GM21447 (cell line): ENCODE results near the gene CLDN3.

Source experiments
- ATAC-seq: cut with Tn5 transposase; IDR thresholded peaks from one replicate; pipeline ENCODE4 v1.9.1; 2021; ENCODE audit not compliant: unreplicated experiment

CLDN3 gene

GRCh38 chr7:73770860-73771670 lies 995 bp upstream of the CLDN3 start:
- no peak for ATAC-seq

GRCh38 chr7:73769481-73770001 lies 529 bp downstream of the CLDN3 start:
- ATAC-seq: no peak

DNA sequence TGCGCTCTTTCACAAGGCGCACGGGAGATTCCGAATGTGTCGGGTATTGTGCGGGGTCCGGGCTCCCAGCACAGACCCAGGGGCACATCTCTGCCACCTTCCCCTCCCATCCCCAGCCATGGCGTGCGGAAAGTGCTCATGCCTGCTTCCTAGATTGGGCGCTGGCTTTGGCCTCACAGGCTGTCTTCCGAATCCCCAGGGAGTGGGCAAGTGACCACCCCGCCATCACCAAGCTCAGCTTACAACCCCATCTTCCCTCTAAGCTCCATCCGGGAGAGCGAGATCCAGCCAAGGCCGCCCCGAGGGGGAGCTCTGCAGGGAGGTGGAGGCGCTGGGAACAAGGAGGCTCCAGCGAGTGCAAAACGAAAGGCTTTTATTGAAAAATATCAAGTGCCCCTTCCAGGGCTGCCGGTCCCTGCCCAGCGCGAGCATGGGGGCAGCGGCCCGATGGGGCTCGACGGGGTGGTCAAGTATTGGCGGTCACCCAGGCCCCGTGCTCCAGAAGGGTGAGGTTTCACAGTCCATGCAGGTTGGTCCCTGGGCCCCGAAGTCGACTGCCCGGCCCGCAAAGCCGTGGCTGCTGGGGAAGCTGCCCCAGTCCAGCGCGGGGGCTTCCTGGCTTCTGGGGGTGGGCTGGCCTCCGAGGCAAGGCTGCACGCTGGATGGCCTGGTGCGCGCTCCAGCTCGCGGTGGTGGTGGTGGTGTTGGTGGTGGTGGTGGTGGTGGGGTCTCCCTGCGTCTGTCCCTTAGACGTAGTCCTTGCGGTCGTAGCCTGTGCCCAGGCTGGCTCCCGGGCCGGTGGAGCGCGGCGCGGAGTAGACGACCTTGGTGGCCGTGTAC lies 1.2 kb downstream of the CLDN3 start:
- no peak for ATAC-seq

DNA sequence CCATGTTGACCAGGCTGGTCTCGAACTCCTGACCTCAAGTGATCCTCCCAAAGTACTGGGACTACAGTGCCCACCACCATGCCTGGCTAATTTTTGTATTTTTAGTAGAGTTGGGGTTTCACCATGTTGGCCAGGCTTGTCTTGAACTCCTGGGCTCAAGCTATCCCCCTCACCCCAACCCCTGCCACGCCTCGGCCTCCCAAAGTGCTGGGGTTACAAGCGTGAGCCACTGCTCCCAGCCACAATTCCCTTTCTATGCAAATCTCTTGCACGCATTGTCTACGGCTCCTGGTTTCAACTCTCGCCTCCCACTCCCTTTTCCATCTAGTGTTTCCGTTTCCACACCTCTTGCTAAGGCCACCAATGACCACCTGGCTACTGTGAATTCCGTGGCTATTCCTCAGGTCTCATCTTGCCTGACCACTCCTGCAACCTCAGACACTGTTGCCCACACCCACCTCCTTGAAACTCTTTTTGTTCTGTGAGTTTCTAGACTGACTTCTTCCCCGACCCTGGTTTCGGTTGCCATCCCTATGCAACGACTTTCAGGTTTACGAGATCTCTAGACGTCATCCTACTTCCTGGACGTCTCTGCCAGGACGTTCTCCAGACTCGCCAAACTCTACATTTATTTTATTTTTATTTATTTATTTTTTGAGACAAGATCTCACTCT lies 3.4 kb downstream of the CLDN3 start:
- ATAC-seq: no peak

DNA sequence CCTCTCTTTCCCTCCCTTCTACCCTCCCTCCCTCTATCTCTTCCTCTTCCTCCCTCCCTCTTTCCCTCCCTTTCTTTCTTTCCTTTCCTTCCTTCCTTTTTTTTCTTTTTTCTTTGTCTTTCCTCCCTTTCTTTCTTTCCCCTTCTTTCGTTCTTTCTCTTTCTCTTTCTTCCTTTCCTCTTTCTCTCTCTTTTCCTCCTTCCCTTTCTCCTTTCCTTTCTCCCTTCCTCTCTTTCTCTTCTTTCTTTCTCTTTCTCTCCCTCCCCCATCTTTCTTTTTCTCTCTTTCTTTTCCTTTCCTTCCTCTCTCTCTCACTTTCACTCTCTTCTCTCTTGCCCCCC lies 7.4 kb downstream of the CLDN3 start:
- no peak for ATAC-seq

- no peak for ATAC-seq
Measured at GRCh38 chr7:73761854-73762658, 8.0 kb downstream of the CLDN3 start.

- ATAC-seq: no peak
Measured at GRCh38 chr7:73758581-73759138, 11.4 kb downstream of the CLDN3 start.

DNA sequence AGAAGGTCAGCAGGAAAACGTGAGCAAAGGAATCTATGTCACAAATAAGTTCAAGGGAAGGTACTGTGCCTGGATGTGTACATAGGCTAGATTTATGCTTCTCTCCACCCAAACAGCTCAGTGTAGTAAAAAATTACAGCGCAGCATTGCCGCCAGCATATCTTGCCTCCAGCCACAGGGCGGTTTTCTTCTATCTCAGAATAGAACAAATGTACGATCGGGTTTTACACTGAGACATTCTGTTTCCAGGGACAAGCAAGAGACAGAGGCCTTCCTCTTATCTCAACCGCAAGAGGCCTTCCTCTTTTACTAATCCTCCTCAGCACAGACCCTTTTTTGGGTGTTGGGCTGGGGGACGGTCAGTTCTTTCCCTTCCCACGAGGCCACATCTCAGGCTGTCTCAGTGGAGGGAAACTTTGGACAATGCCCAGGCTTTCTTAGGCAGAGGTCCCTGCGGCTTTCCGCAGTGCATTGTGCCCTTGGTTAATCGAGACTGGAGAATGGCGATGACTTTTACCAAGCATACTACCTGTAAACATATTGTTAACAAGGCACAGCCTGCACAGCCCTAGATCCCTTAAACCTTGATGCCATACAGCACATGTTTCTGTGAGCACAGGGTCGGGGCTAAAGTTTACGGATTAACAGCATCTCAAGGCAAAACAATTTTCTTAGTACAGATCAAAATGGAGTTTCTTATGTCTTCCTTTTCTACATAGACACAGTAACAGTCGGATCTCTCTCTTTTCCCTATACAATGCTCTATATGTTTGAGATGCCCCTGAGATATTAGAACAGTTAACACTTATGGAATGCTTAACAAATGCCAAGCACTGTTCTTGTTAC lies 19.9 kb downstream of the CLDN3 start:
- ATAC-seq: no peak

GRCh38 chr7:73746378-73746777 lies 23.7 kb downstream of the CLDN3 start:
- no peak for ATAC-seq

- ATAC-seq: no peak
Measured at GRCh38 chr7:73742753-73743641, 27.1 kb downstream of the CLDN3 start.

DNA sequence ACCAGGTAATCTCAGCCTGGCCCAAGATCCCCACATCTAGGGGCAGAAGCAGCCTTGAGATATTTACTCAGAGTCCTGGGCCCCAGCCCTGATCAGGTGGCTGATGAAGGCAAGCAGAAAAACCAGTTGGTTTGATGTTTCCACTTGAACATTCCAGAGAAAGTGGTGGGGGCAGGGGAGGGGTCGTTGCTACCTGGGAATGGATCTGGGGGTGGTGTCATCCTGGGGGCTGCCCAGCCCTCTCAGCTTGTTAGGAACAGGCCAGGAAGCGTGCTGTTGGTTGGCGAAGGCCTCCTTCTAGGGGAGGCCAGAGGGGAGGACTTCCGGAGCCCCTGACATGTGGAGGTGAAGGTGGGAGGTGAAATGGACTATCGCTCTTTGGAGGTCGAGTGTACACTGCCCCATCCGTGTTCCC lies 27.7 kb downstream of the CLDN3 start:
- no peak for ATAC-seq

GRCh38 chr7:73741600-73741999 lies 28.5 kb downstream of the CLDN3 start:
- no peak for ATAC-seq

DNA sequence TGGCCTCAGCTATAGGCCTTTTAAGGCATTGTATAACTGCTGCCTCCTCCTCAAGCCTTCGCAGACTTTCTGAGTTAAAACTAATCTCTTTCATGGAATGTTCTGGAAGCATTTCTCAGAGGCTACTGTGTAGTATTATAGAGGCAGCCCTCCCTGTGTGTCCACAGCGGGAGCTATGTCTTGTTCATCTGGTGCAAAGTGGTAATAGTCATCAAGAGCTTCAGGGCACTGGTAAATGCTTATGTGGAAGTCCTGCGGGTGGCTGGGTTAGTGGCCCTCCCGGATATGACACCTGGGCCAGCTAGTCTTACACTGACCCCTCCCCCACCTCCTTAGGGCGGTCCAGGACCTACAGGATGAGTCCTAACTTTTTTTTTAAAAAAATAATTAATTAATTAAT lies 29.3 kb downstream of the CLDN3 start:
- ATAC-seq: no peak

- no peak for ATAC-seq
Measured at GRCh38 chr7:73740212-73740611, 29.9 kb downstream of the CLDN3 start.

GRCh38 chr7:73739387-73739767 lies 30.7 kb downstream of the CLDN3 start:
- no peak for ATAC-seq

DNA sequence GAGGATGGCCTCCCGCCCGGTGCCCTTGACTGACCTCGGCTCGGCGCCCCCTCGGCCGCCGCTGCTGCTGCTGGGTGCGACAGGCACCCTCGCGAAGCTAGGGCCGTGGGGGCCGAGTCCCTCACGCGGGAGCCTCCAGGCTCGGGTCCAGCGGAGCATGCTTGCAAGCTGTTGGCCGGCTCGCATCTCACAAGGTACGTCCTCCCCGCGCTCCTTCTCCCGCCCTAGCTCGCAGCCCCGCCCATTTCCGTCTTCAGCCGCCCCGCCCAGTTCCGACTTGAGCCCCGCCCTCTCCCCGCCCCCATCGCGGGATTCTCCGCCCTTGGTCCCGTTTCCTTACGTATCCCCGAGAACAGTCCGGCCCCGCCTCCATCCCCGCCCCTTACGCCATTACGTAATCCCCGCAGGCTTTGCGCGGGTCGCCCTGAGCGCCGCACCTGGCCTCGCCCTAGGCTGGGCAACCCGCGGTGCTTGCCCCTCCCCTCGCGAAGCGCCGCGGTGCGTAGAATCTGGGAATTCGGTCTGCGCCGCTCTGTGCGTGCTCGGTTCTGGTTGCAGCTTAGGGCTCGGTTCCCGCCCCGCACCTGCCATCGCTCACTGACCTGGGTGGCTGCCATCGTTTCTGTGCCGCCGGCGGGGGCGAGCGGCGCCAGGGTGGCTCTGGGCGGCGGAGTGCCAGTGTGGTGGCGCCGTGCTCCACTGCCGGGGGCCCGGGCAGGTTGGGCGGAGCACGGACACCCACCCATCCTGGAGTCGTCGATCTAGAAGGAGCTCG lies 31.3 kb downstream of the CLDN3 start, which contains the start of gene ABHD11:
ABHD11 (minus strand) TSS at position 191 of the 775 bp plus-strand sequence; CDS start at position 159, 32 bp downstream.
- peak; percentile 82 for ATAC-seq

DNA sequence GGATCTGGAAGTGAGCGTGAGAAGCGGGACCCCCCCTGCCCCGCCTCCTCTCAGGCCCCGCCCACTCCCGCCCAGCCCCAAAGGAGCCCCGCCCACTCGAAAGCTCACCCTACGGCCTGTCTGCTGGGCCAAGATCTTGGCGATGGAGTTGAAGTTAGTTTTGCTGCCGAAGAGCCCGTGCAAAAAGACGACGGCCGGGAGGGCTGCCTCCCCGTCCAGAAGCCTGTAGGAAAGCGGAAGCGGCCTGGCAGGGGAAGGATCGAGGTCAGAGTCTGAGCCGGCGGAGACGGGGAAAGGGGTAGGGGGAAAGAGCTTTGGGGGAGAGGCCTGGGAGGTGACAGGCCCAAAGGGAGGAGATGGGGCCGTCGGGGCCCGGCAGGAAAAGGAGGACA lies 31.9 kb downstream of the CLDN3 start:
- ATAC-seq: peak; percentile 30
